Measurements from ENCODE around the gene CMYA5. TPM values are rescaled to one million over a fixed set of nuclear protein-coding genes. Genes with fewer than 3 reads are reported as not detected.

Gene CMYA5
- total and polyA plus RNA-seq, 9 of the 15 experiments (the other 6 are each of a cell fraction or from before 2014, with no cell fraction given): 0.18 to 1.1 (median 0.32) TPM

GRCh38 chr5:79800979-79801827, 111.6 kb downstream of the CMYA5 start (continued):
- TF ChIP-seq ZHX1 (conservative IDR thresholded peaks at IDR 0.05; ENCODE audit: low read length): no peak
- TF ChIP-seq PURB (CRISPR knock-in tag; IDR thresholded peaks at IDR 0.05; ENCODE audit: low read depth): no peak
- no peak for TF ChIP-seq FOXM1 (IDR thresholded peaks at IDR 0.05; ENCODE audit: low read depth)
- no peak for TF ChIP-seq FOXM1 (CRISPR knock-in tag; IDR thresholded peaks at IDR 0.05; ENCODE audit: low read depth)
- no peak for TF ChIP-seq CC2D1A (IDR thresholded peaks at IDR 0.05)
- no peak for TF ChIP-seq CHCHD3 (CRISPR knock-in tag; IDR thresholded peaks at IDR 0.05)
- TF ChIP-seq U2AF2 (optimal IDR thresholded peaks at IDR 0.05; ENCODE audit: low read depth, low read length): no peak
- TF ChIP-seq COPS2 (conservative IDR thresholded peaks at IDR 0.05): no peak
- TF ChIP-seq ZNF79 (CRISPR knock-in tag; IDR thresholded peaks at IDR 0.05; ENCODE audit: low read depth): no peak
- peak; percentile 76 for TF ChIP-seq ZNF644 (tag; IDR thresholded peaks at IDR 0.05; ENCODE audit: low read depth)
- TF ChIP-seq CBX8 (IDR thresholded peaks at IDR 0.05; ENCODE audit: borderline replicate concordance, extremely low read depth, low read depth, low read length, poor library complexity, severe bottlenecking): no peak
- TF ChIP-seq, protein P1, sequence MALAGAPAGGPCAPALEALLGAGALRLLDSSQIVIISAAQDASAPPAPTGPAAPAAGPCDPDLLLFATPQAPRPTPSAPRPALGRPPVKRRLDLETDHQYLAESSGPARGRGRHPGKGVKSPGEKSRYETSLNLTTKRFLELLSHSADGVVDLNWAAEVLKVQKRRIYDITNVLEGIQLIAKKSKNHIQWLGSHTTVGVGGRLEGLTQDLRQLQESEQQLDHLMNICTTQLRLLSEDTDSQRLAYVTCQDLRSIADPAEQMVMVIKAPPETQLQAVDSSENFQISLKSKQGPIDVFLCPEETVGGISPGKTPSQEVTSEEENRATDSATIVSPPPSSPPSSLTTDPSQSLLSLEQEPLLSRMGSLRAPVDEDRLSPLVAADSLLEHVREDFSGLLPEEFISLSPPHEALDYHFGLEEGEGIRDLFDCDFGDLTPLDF (CRISPR knock-in tag; IDR thresholded peaks at IDR 0.05): no peak
- TF ChIP-seq, protein P2, sequence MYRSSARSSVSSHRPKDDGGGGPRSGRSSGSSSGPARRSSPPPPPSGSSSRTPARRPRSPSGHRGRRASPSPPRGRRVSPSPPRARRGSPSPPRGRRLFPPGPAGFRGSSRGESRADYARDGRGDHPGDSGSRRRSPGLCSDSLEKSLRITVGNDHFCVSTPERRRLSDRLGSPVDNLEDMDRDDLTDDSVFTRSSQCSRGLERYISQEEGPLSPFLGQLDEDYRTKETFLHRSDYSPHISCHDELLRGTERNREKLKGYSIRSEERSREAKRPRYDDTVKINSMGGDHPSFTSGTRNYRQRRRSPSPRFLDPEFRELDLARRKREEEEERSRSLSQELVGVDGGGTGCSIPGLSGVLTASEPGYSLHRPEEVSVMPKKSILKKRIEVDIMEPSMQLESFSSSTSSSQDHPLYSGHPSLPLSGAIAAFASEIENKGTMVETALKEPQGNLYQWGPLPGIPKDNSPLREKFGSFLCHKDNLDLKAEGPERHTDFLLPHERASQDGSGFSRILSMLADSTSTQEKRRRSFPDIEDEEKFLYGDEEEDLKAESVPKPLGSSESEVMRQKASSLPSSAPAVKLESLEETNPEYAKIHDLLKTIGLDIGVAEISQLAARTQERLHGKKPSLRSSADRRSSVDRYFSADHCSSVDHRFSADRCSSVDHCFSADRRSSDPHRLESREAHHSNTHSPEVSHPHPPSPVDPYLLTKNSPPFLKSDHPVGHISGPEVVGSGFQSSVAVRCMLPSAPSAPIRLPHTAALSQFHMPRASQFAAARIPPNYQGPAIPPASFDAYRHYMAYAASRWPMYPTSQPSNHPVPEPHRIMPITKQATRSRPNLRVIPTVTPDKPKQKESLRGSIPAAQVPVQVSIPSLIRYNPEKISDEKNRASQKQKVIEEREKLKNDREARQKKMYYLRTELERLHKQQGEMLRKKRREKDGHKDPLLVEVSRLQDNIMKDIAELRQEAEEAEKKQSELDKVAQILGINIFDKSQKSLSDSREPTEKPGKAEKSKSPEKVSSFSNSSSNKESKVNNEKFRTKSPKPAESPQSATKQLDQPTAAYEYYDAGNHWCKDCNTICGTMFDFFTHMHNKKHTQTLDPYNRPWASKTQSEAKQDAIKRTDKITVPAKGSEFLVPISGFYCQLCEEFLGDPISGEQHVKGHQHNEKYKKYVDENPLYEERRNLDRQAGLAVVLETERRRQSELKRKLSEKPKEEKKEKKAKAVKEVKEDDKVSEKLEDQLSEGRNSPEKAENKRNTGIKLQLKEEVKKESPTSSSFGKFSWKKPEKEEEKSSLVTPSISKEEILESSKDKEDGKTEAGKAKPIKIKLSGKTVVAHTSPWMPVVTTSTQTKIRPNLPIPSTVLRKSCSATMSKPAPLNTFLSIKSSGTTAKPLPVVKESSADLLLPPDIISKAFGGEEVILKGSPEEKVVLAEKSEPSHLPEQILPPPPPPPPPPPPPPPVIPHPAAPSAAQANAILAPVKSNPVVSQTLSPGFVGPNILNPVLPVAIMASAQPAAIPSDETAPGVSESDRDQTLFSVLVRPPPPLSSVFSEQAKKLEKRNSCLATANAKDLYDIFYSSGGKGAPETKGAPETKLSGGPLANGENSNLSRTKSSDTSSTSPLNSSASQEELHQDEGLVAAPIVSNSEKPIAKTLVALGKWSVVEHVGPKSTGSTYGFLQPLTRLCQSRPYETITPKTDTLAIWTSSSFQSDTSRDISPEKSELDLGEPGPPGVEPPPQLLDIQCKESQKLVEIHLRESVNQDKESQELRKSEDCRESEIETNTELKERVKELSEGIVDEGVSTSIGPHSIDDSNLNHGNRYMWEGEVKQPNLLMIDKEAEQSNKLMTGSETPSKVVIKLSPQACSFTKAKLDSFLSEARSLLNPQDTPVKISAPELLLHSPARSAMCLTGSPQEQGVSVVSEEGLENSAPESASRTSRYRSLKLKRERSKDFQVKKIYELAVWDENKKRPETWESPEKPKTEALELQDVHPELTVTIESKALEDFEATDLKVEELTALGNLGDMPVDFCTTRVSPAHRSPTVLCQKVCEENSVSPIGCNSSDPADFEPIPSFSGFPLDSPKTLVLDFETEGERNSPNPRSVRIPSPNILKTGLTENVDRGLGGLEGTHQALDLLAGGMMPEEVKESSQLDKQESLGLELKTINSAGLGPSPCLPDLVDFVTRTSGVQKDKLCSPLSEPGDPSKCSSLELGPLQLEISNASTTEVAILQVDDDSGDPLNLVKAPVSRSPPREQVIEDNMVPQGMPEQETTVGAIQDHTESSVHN (IDR thresholded peaks at IDR 0.05; ENCODE audit: borderline replicate concordance in 1 of 2, low read depth in 1 of 2): no peak
- TF ChIP-seq ZNF134 (CRISPR knock-in tag; conservative IDR thresholded peaks at IDR 0.05): no peak
- TF ChIP-seq SIX5 (IDR thresholded peaks at IDR 0.05; ENCODE audit: borderline replicate concordance in 1 of 2, insufficient read depth in 1 of 2, low read depth in 1 of 2, low read length in 2 of 2): no peak

Data from K562 (cell line).